HEK293 (cell line): ENCODE measurements around the gene HDAC10.

ENCODE experiments used
- ZBTB26 ChIP-seq: fragments of 450-650 bp; formaldehyde crosslinking; optimal IDR thresholded peaks from 2 replicates; pipeline ENCODE3; 2016; ENCODE audit warnings: missing biosample characterization, mild to moderate bottlenecking, missing genetic modification characterization
- ZBTB8A ChIP-seq: fragments of 450-650 bp; formaldehyde crosslinking; IDR thresholded peaks from 2 replicates; pipeline ENCODE4 v1.5.1; 2016; ENCODE audit warnings: missing biosample characterization, missing genetic modification characterization
- ZNF175 ChIP-seq: fragments of 450-650 bp; formaldehyde crosslinking; IDR thresholded peaks from 2 replicates; pipeline ENCODE4 v1.5.1; 2016; ENCODE audit warnings: missing biosample characterization, missing genetic modification characterization
- TF ChIP-seq, protein P1 (sequence below): fragments of 450-650 bp; formaldehyde crosslinking; IDR thresholded peaks from 2 replicates; pipeline ENCODE4 v1.5.1; 2017; ENCODE audit warnings: missing biosample characterization, mild to moderate bottlenecking, missing genetic modification characterization, moderate library complexity

GRCh38 chr22:50292643-50293440, 41.8 kb upstream of the HDAC10 start:
- no peak for TF ChIP-seq ZBTB8A
- TF ChIP-seq, protein P1, sequence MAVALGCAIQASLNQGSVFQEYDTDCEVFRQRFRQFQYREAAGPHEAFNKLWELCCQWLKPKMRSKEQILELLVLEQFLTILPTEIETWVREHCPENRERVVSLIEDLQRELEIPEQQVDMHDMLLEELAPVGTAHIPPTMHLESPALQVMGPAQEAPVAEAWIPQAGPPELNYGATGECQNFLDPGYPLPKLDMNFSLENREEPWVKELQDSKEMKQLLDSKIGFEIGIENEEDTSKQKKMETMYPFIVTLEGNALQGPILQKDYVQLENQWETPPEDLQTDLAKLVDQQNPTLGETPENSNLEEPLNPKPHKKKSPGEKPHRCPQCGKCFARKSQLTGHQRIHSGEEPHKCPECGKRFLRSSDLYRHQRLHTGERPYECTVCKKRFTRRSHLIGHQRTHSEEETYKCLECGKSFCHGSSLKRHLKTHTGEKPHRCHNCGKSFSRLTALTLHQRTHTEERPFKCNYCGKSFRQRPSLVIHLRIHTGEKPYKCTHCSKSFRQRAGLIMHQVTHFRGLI (tag by site-specific recombination): no peak
- TF ChIP-seq ZNF175 (tag by site-specific recombination): no peak
- no peak for TF ChIP-seq ZBTB26 (tag by site-specific recombination)
